Endothelial cell of umbilical vein (primary cell): ENCODE results near the gene TM7SF2. TPM values are rescaled to one million over a fixed set of nuclear protein-coding genes. Genes with fewer than 3 reads are reported as not detected.

Experiments
- BruUV-seq: library from RNA; stranded (reverse); fragments of 400-500 nt; replicated peaks from 2 replicates; lab custom pipeline; 2021; lab: Mats Ljungman, UMichigan
- CTCF ChIA-PET: fragments of 300-600, 350-600 bp; sonication (Branson Sonifier 250); formaldehyde crosslinking; loops from one replicate; lab custom pipeline; 2021; ENCODE audit warnings: antibody characterized with exemption, inconsistent platforms; lab: Charles Lee
- POLR2A ChIA-PET: fragments of 300-600, 350-600 bp; sonication (Branson Sonifier 250); formaldehyde crosslinking; loops from one replicate; lab custom pipeline; 2021; ENCODE audit warnings: antibody characterized with exemption, inconsistent platforms; lab: Charles Lee
- DNase-seq: peaks from one replicate; pipeline ENCODE4 v3.0.0-alpha.2; 2011; ENCODE audit warnings: low read depth, low spot score
- FAIRE-seq: peaks from 2 replicates; lab custom pipeline; 2011; peaks lifted over from hg19 to GRCh38; lab: Jason Lieb, UNC
- H2AFZ ChIP-seq: 2 replicates; pipeline ENCODE4 v1.6.0; 2012; ENCODE audit warnings: low read depth, low read length, control low read depth, inconsistent platforms
- H3K27ac ChIP-seq: 2 replicates; pipeline ENCODE4 v1.5.1; 2011; ENCODE audit warnings: low read depth, mild to moderate bottlenecking, control low read depth, low read length, moderate library complexity; ENCODE audit not compliant: insufficient read depth
- H3K27me3 ChIP-seq, 2 experiments: 2 replicates each; pipeline versions ENCODE4 v1.6.0 to v1.6.1; 2011; ENCODE audit warnings: low read length in 2 of 2, mixed read lengths in 1 of 2; ENCODE audit not compliant: control insufficient read depth in 2 of 2, insufficient read depth in 2 of 2
- H3K36me3 ChIP-seq, 2 experiments: 2 replicates in 1 of 2; 3 replicates in 1 of 2; pipeline ENCODE4 v1.5.1; 2011; ENCODE audit warnings: low read length in 2 of 2, mild to moderate bottlenecking in 1 of 2, moderate library complexity in 1 of 2; ENCODE audit not compliant: control insufficient read depth in 2 of 2, insufficient read depth in 2 of 2; ENCODE audit errors: extremely low read depth in 1 of 2
- H3K4me1 ChIP-seq: 3 replicates; pipeline ENCODE4 v1.5.1; 2011; ENCODE audit warnings: mild to moderate bottlenecking, low read length; ENCODE audit not compliant: control insufficient read depth, insufficient read depth; ENCODE audit errors: extremely low read depth
- H3K4me2 ChIP-seq: 2 replicates; pipeline ENCODE4 v1.6.1; 2011; ENCODE audit warnings: low read length, control low read depth, mixed read lengths; ENCODE audit not compliant: insufficient read depth
- H3K4me3 ChIP-seq, 3 experiments: fragments of 200-600 bp in 1 of 3; sonication (generic), shearing (Covaris generic) in 1 of 3; replicated peaks in 1 of 3; 2 replicates each; pipeline ENCODE4 v1.5.1; 2011 to 2016; ENCODE audit warnings: control low read depth in 3 of 3, low read length in 3 of 3, mild to moderate bottlenecking in 2 of 3, inconsistent platforms in 1 of 3, low read depth in 1 of 3, moderate library complexity in 1 of 3; ENCODE audit not compliant: insufficient read depth in 1 of 3
- H3K79me2 ChIP-seq: 2 replicates; pipeline ENCODE4 v1.6.0; 2012; ENCODE audit warnings: low read length, inconsistent platforms; ENCODE audit not compliant: control insufficient read depth, insufficient read depth
- H3K9ac ChIP-seq: replicated peaks from 2 replicates; pipeline ENCODE3; 2011; ENCODE audit warnings: low read length, control low read depth; ENCODE audit not compliant: insufficient read depth; ENCODE audit errors: extremely low read depth
- H3K9me1 ChIP-seq: replicated peaks from 3 replicates; pipeline ENCODE4 v1.6.0; 2011; ENCODE audit warnings: mild to moderate bottlenecking, low read length; ENCODE audit not compliant: control insufficient read depth, insufficient read depth; ENCODE audit errors: extremely low read depth
- H3K9me3 ChIP-seq: replicated peaks from 2 replicates; pipeline ENCODE4 v1.5.1; 2012; ENCODE audit warnings: low read length, inconsistent platforms; ENCODE audit not compliant: control insufficient read depth, insufficient read depth
- H4K20me1 ChIP-seq: replicated peaks from 2 replicates; pipeline ENCODE3; 2011; ENCODE audit warnings: mild to moderate bottlenecking, low read length; ENCODE audit not compliant: control insufficient read depth, insufficient read depth; ENCODE audit errors: extremely low read depth
- EZH2 ChIP-seq: IDR thresholded peaks from 2 replicates; pipeline ENCODE4 v1.6.1; 2012; ENCODE audit warnings: borderline replicate concordance, low read depth, mild to moderate bottlenecking, moderate library complexity, low read length, inconsistent platforms; ENCODE audit not compliant: severe bottlenecking
- FOS ChIP-seq: IDR thresholded peaks from 2 replicates; pipeline ENCODE4 v1.6.1; 2011; ENCODE audit warnings: mild to moderate bottlenecking, low read length, moderate library complexity, borderline replicate concordance; ENCODE audit not compliant: insufficient read depth
- GATA2 ChIP-seq: IDR thresholded peaks from 2 replicates; pipeline ENCODE4 v1.7.0; 2011; ENCODE audit warnings: low read depth, mild to moderate bottlenecking, moderate library complexity, mixed read lengths, low read length; ENCODE audit not compliant: insufficient read length, insufficient read depth
- JUN ChIP-seq: IDR thresholded peaks from 2 replicates; pipeline ENCODE4 v1.6.1; 2011; ENCODE audit warnings: borderline replicate concordance, low read depth; ENCODE audit not compliant: insufficient read length, insufficient read depth
- MAX ChIP-seq: IDR thresholded peaks from 2 replicates; pipeline ENCODE4 v1.6.1; 2011; ENCODE audit not compliant: insufficient read depth, insufficient read length
- MYC ChIP-seq: IDR thresholded peaks from one replicate; pipeline ENCODE4 v1.6.1; 2011; ENCODE audit warnings: mild to moderate bottlenecking, low read depth, low read length
- POLR2A ChIP-seq: IDR thresholded peaks from 2 replicates; pipeline ENCODE4 v1.6.1; 2012; ENCODE audit warnings: low read depth, mild to moderate bottlenecking, control low read depth, low read length
- POLR2AphosphoS5 ChIP-seq: IDR thresholded peaks from 2 replicates; pipeline ENCODE4 v1.6.1; 2012; ENCODE audit warnings: low read depth, mild to moderate bottlenecking, control low read depth, low read length, moderate library complexity; ENCODE audit not compliant: insufficient read depth
- dilution Hi-C: fragments of 300-500 bp; cut with MboI; formaldehyde crosslinking; loops from one replicate; pipeline ENCODE4 v1.15.0; 2019; ENCODE audit warnings: low sequenced_read_pairs; ENCODE audit not compliant: extremely low pct_ligation_motif_present
- intact Hi-C: fragments of 100-400 bp; cut with micrococcal nuclease; formaldehyde crosslinking; loops from one replicate; pipeline ENCODE4 v1.10.0; 2022
- polyA plus RNA-seq, 4 experiments: library from polyadenylated mRNA; depleted of rRNA in 3 of 4; stranded (reverse) in 3 of 4; unstranded in 1 of 4; fragments of >200 nt; gene quantifications; 2 replicates each; pipeline versions ENCODE4 v1.2.1 to v1.2.3, GENCODE V29; 2011 to 2012; ENCODE audit warnings: missing spikeins in 1 of 4
- total RNA-seq: library from RNA; stranded (reverse); gene quantifications from 2 replicates; pipeline ENCODE4 v1.2.3, GENCODE V29; 2021
- TF ChIP-seq, protein P1 (sequence below), 2 donors: IDR thresholded peaks; 1 replicate in 1 of 2; 2 replicates in 1 of 2; pipeline ENCODE4 v1.5.1; 2011; ENCODE audit warnings: low read length in 2 of 2, mild to moderate bottlenecking in 2 of 2, moderate library complexity in 2 of 2, control low read depth in 1 of 2, inconsistent platforms in 1 of 2, low read depth in 1 of 2; ENCODE audit not compliant: insufficient read depth in 1 of 2; ENCODE audit errors: extremely low read depth in 1 of 2

TM7SF2 gene
- total and polyA plus RNA-seq, 2 donors (not counting 3 experiments of a cell fraction or from before 2014, with no cell fraction given): 11.6 to 47.1 TPM

DNA sequence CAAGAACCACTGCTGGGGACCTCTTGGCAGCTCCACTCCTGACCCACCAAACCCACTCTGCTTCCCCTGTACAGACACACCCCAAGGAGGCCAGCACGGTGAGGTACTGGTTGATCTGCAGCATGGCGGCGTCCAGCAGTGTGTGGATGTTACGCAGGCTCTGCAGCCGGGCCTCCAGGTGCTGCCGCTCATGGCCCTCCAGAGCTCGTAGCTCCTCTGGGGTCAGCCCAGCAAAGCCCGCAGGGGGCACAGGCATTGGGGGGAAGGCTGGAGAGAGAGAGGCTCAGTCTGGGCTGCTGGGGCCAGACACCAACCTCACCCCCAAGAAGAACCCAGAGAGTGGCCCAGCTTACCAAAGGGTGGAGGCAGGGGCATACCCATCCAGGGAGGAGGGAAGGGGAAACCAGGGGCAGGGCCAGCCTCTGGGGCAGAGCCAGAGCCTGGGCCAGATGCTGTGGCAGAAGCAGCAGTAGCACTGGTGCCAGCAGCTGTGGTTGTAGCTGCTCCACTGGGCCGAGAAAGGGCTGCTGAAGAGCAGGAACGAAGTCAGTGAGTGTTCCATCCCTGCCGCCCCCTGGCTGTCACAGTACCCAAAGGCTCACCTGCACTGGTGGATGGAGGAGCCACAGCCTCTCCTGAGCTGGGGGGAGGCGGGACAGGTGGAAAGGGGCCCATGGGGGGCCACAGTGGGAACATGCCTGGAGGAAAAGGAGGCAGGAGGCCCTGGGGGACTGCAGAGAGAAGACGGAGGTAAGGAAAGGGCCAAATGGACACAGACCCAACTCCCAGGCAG, 18.2 kb downstream of the TM7SF2 start:
- DNase-seq (no peak), FAIRE-seq (no peak)
- Histone ChIP-seq H3K9ac (no peak overlapping the region), H3K9me3 (no peaks in the 10 kb centered on the region), H3K27ac (no peak overlapping the region), H3K27me3 (no peaks in the 10 kb centered on the region), H3K4me3 (no peak overlapping the region), H3K4me1 (peaks cover 7% of the 10 kb centered on the region), H2AFZ (no peak overlapping the region), H3K4me2 (no peak overlapping the region), H3K36me3 (peaks cover 11 to 56% of the 10 kb centered on the region in 2 experiments), H3K9me1 (no peaks in the 10 kb centered on the region), H3K79me2 (peaks cover 14% of the 10 kb centered on the region), H4K20me1 (no peaks in the 10 kb centered on the region)
- no TSS peak for BruUV-seq
- intact Hi-C loops: no loop called here
- TF ChIP-seq POLR2A (no peak), JUN (no peak), FOS (no peak), MAX (no peak), GATA2 (no peak), MYC (no peak), EZH2 (no peak), POLR2AphosphoS5 (no peak)
- TF ChIP-seq, protein P1, sequence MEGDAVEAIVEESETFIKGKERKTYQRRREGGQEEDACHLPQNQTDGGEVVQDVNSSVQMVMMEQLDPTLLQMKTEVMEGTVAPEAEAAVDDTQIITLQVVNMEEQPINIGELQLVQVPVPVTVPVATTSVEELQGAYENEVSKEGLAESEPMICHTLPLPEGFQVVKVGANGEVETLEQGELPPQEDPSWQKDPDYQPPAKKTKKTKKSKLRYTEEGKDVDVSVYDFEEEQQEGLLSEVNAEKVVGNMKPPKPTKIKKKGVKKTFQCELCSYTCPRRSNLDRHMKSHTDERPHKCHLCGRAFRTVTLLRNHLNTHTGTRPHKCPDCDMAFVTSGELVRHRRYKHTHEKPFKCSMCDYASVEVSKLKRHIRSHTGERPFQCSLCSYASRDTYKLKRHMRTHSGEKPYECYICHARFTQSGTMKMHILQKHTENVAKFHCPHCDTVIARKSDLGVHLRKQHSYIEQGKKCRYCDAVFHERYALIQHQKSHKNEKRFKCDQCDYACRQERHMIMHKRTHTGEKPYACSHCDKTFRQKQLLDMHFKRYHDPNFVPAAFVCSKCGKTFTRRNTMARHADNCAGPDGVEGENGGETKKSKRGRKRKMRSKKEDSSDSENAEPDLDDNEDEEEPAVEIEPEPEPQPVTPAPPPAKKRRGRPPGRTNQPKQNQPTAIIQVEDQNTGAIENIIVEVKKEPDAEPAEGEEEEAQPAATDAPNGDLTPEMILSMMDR (IDR thresholded peaks at IDR 0.05; ENCODE audit: extremely low read depth in 1 of 2, insufficient read depth in 1 of 2, low read depth in 1 of 2, low read length in 2 of 2): no peak
- ChIA-PET POLR2A (no interaction called here), CTCF (interaction anchor here (2.0 kb wide), 1 partner anchor 12 kb away, joined by 7 read pairs; the partner anchor contains the start of gene ZNHIT2)
- dilution Hi-C loops: no loop called here
